HepG2 (cell line): ENCODE data around the gene ITGB2. TPM values are rescaled to one million over a fixed set of nuclear protein-coding genes. Genes with fewer than 3 reads are reported as not detected.

Experiments
- ATAC-seq: fragments of 200-7000 bp; cut with Tn5 transposase; 3 replicates; pipeline ENCODE4 v1.9.1; 2020; ENCODE audit warnings: mild to moderate bottlenecking, moderate library complexity
- BruUV-seq: library from RNA; stranded (reverse); fragments of 400-500 nt; replicated peaks from 2 replicates; lab custom pipeline; 2021; lab: Mats Ljungman, UMichigan
- CTCF ChIA-PET: fragments of 300-600 bp; formaldehyde crosslinking; extraction: SDS; loops from one replicate; lab custom pipeline; 2021; ENCODE audit warnings: low total read pairs, inconsistent platforms, low intra/inter-chr PET ratio; lab: Yijun Ruan, JAX
- POLR2A ChIA-PET: fragments of 350-600 bp; sonication (Branson Sonifier 250); formaldehyde crosslinking; loops from one replicate; lab custom pipeline; 2020; ENCODE audit warnings: antibody characterized with exemption, inconsistent platforms; lab: Yijun Ruan, JAX
- DNase-seq: peaks from one replicate; pipeline ENCODE4 v3.0.0-alpha.2; 2015; ENCODE audit warnings: low spot score
- FAIRE-seq: peaks from 3 replicates; lab custom pipeline; 2011; peaks lifted over from hg19 to GRCh38; lab: Jason Lieb, UNC
- H2AFZ ChIP-seq: one replicate; pipeline ENCODE4 v1.6.1; 2011; ENCODE audit warnings: low read length, inconsistent platforms
- H3K27ac ChIP-seq: fragments of 300-600 bp; 3 replicates; pipeline ENCODE4 v1.8.0; 2011; ENCODE audit warnings: mixed run types, mild to moderate bottlenecking, mixed read lengths, low read length, inconsistent platforms; ENCODE audit not compliant: insufficient read depth; ENCODE audit errors: extremely low read length
- H3K27me3 ChIP-seq, 2 experiments: fragments of 200-600 bp in 1 of 2; 2 replicates in 1 of 2; 3 replicates in 1 of 2; pipeline versions ENCODE4 v1.6.0 to v1.8.0; 2011; ENCODE audit warnings: low read length in 2 of 2, mild to moderate bottlenecking in 2 of 2, moderate library complexity in 2 of 2, inconsistent platforms in 1 of 2; ENCODE audit not compliant: insufficient read depth in 2 of 2, control insufficient read depth in 1 of 2
- H3K36me3 ChIP-seq, 2 experiments: fragments of 200-600 bp in 1 of 2; replicated peaks in 1 of 2; 2 replicates in 1 of 2; 3 replicates in 1 of 2; pipeline versions ENCODE4 v1.5.1 to v1.8.0; 2011; ENCODE audit warnings: low read length in 2 of 2, inconsistent platforms in 1 of 2; ENCODE audit not compliant: insufficient read depth in 2 of 2, control insufficient read depth in 1 of 2
- H3K4me1 ChIP-seq: 2 replicates; pipeline ENCODE4 v1.5.1; 2012; ENCODE audit warnings: low read length, inconsistent platforms; ENCODE audit not compliant: insufficient read depth
- H3K4me2 ChIP-seq: 2 replicates; pipeline ENCODE4 v1.6.0; 2011; ENCODE audit warnings: low read depth, low read length, inconsistent platforms
- H3K4me3 ChIP-seq, 3 experiments: fragments of 200-600 bp in 1 of 3; sonication (generic), shearing (Covaris generic) in 1 of 3; replicated peaks in 1 of 3; 2 replicates each; pipeline ENCODE4 v1.5.1; 2011 to 2016; ENCODE audit warnings: low read length in 3 of 3, inconsistent platforms in 2 of 3, low read depth in 2 of 3, mild to moderate bottlenecking in 2 of 3, control low read depth in 1 of 3, mixed read lengths in 1 of 3; ENCODE audit not compliant: insufficient read depth in 1 of 3
- H3K79me2 ChIP-seq: one replicate; pipeline ENCODE4 v1.6.1; 2011; ENCODE audit warnings: low read length, inconsistent platforms; ENCODE audit not compliant: insufficient read depth
- H3K9ac ChIP-seq: 2 replicates; pipeline ENCODE4 v1.6.0; 2011; ENCODE audit warnings: mild to moderate bottlenecking, low read depth, low read length, inconsistent platforms; ENCODE audit not compliant: insufficient read depth
- H3K9me3 ChIP-seq: 2 replicates; pipeline ENCODE4 v1.5.1; 2012; ENCODE audit warnings: mild to moderate bottlenecking, low read length
- H4K20me1 ChIP-seq: 2 replicates; pipeline ENCODE4 v1.6.0; 2011; ENCODE audit warnings: inconsistent platforms, mild to moderate bottlenecking, low read length, moderate library complexity; ENCODE audit not compliant: insufficient read depth
- HNF1B ChIP-seq: sonication (generic); formaldehyde crosslinking; IDR thresholded peaks from 2 replicates; pipeline ENCODE4 v1.5.1; 2020; ENCODE audit warnings: mild to moderate bottlenecking, moderate library complexity, missing genetic modification reagents
- KDM3A ChIP-seq: IDR thresholded peaks from 2 replicates; pipeline ENCODE4 v1.6.1; 2018; ENCODE audit warnings: low read depth, missing compliant biosample characterization
- RBFOX2 ChIP-seq: fragments of 200-400 bp; formaldehyde crosslinking; IDR thresholded peaks from 2 replicates; pipeline ENCODE4 v1.6.1; 2017; ENCODE audit warnings: low read depth, mild to moderate bottlenecking, low read length
- ZBTB40 ChIP-seq, 2 experiments: fragments of 450-650 bp in 1 of 2; sonication (generic) in 1 of 2; formaldehyde crosslinking in 1 of 2; IDR thresholded peaks; 2 replicates each; pipeline versions ENCODE4 v1.6.1 to v1.8.0; 2016 to 2022; ENCODE audit warnings: antibody characterized with exemption in 1 of 2, mild to moderate bottlenecking in 1 of 2, missing genetic modification reagents in 1 of 2
- WGBS: methylation state at CpG from one replicate; pipeline ENCODE4 v1.1.6; 2017; ENCODE audit warnings: low lambda C conversion rate; 5-methylcytosine and 5-hydroxymethylcytosine counted together
- in situ Hi-C: cut with HindIII; loops from 2 replicates; pipeline ENCODE4 v1.10.0; 2017; ENCODE audit warnings: low pct_unique_long_range_greater_than_20kb; ENCODE audit not compliant: extremely low pct_ligation_motif_present
- intact Hi-C: fragments of 100-400 bp; cut with micrococcal nuclease; formaldehyde crosslinking; loops from one replicate; pipeline ENCODE4 v1.10.0; 2022; ENCODE audit not compliant: unreplicated experiment
- polyA plus RNA-seq, 8 experiments: library from polyadenylated mRNA; depleted of rRNA in 3 of 8; stranded (reverse) in 7 of 8; unstranded in 1 of 8; fragments of >200 nt; fragmentation: Illumina TruSeq in 4 of 8; extraction: Trizol in 4 of 8; gene quantifications; 2 replicates each; pipeline versions ENCODE4 v1.2.1 to v1.2.3, GENCODE V29; 2011 to 2016; ENCODE audit warnings: low read depth in 4 of 8, missing spikeins in 1 of 8, mixed read lengths in 1 of 8; ENCODE audit not compliant: insufficient read depth in 1 of 8
- total RNA-seq, 5 experiments: library from RNA; depleted of rRNA; stranded (reverse); fragments of >200 nt; fragmentation: Illumina TruSeq; extraction: Trizol; gene quantifications; 2 replicates each; pipeline ENCODE4 v1.2.3, GENCODE V29; 2016; ENCODE audit warnings: low read depth in 1 of 5
- TF ChIP-seq, protein P1 (sequence below): IDR thresholded peaks from 2 replicates; pipeline ENCODE4 v1.6.1; 2016; ENCODE audit warnings: mild to moderate bottlenecking
- TF ChIP-seq, protein P2 (sequence below): sonication (generic); formaldehyde crosslinking; IDR thresholded peaks from 2 replicates; pipeline ENCODE4 v1.8.1; 2023; ENCODE audit warnings: mild to moderate bottlenecking, missing genetic modification reagents

The ITGB2 gene
- total and polyA plus RNA-seq, 2 of the 13 experiments (the other 11 are each of a cell fraction or from before 2014, with no cell fraction given): 4.2 to 18.0 TPM

- intact Hi-C loops: loop anchor here (1.0 to 10.0 kb wide), 3 partner anchors 26 to 68 kb away; partner anchors contain the start of gene PTTG1IP
- TF ChIP-seq, protein P1, sequence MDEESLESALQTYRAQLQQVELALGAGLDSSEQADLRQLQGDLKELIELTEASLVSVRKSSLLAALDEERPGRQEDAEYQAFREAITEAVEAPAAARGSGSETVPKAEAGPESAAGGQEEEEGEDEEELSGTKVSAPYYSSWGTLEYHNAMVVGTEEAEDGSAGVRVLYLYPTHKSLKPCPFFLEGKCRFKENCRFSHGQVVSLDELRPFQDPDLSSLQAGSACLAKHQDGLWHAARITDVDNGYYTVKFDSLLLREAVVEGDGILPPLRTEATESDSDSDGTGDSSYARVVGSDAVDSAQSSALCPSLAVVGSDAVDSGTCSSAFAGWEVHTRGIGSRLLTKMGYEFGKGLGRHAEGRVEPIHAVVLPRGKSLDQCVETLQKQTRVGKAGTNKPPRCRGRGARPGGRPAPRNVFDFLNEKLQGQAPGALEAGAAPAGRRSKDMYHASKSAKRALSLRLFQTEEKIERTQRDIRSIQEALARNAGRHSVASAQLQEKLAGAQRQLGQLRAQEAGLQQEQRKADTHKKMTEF (CRISPR knock-in tag): no peak
- TF ChIP-seq HNF1B (CRISPR knock-in tag): peak; percentile 57; the same call in 1 of the 2 replicates
- no peak for TF ChIP-seq KDM3A (CRISPR knock-in tag)
- no peak for TF ChIP-seq ZBTB40 (IDR thresholded peaks at IDR 0.05)
- TF ChIP-seq ZBTB40 (CRISPR knock-in tag; IDR thresholded peaks at IDR 0.05): 0 out of 2 replicates have a peak, but pooled peaks have one; percentile 28
- TF ChIP-seq, protein P2, sequence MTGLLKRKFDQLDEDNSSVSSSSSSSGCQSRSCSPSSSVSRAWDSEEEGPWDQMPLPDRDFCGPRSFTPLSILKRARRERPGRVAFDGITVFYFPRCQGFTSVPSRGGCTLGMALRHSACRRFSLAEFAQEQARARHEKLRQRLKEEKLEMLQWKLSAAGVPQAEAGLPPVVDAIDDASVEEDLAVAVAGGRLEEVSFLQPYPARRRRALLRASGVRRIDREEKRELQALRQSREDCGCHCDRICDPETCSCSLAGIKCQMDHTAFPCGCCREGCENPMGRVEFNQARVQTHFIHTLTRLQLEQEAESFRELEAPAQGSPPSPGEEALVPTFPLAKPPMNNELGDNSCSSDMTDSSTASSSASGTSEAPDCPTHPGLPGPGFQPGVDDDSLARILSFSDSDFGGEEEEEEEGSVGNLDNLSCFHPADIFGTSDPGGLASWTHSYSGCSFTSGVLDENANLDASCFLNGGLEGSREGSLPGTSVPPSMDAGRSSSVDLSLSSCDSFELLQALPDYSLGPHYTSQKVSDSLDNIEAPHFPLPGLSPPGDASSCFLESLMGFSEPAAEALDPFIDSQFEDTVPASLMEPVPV (CRISPR knock-in tag): 0 out of 2 replicates have a peak, but pooled peaks have one; percentile 4
- TF ChIP-seq RBFOX2: no peak
These were observed 74.0 kb downstream of the ITGB2 start for GRCh38 chr21:44846485-44847260.

More at GRCh38 chr21:44846485-44847260, 74.0 kb downstream of the ITGB2 start:
- no TSS peak for BruUV-seq
- H3K9me3 ChIP-seq: no peaks in the 10 kb centered on the region
- DNase-seq (peak; percentile 48), ATAC-seq (peak; percentile 68), FAIRE-seq (no peak)
- H4K20me1 ChIP-seq: peaks cover 36% of the 10 kb centered on the region
- peak overlapping the region; percentile 23 for H3K27ac ChIP-seq
- peak overlapping the region; percentile 88 for H3K4me2 ChIP-seq
- peak overlapping the region; percentile 36 for H3K9ac ChIP-seq
- H3K4me3 ChIP-seq: peak overlapping the region in 2 of 3 experiments; percentile 58 to 67; a peak in 4 of 6 replicates
- H3K27me3 ChIP-seq: peaks cover 0 to 26% of the 10 kb centered on the region in 2 experiments; a peak in 4 of 5 replicates
- 26% methylated on average over 8 of the region's 27 CpGs for WGBS
- H3K36me3 ChIP-seq: peaks cover 19 to 30% of the 10 kb centered on the region in 2 experiments
- H3K79me2 ChIP-seq: no peaks in the 10 kb centered on the region
- in situ Hi-C loops: loop anchor here (5.0 kb wide), 2 partner anchors 44 to 66 kb away; partner anchors contain the start of gene UBE2G2
- H3K4me1 ChIP-seq: peaks cover 63% of the 10 kb centered on the region
- ChIA-PET CTCF (interaction anchor here (0.9 kb wide), 1 partner anchor 46 kb away, joined by 4 read pairs; the partner anchor contains the start of gene UBE2G2), POLR2A (interaction anchor here (0.9 to 3.0 kb wide), 4 partner anchors 23 to 44 kb away, joined by 3 to 9 read pairs (median 5); partner anchors contain the start of genes PTTG1IP and UBE2G2)
- H2AFZ ChIP-seq: no peak overlapping the region
